Measurements from ENCODE around the gene WDR44.
"Not testable (repeated sequence)": the region's sequence is repeated elsewhere in the genome, so short reads cannot be mapped to it uniquely, and the experiment has no call there.

The WDR44 gene

GRCh38 chrX:118360429-118361125, 14.7 kb downstream of the WDR44 start:
- DNase-seq, result no peak

DNA sequence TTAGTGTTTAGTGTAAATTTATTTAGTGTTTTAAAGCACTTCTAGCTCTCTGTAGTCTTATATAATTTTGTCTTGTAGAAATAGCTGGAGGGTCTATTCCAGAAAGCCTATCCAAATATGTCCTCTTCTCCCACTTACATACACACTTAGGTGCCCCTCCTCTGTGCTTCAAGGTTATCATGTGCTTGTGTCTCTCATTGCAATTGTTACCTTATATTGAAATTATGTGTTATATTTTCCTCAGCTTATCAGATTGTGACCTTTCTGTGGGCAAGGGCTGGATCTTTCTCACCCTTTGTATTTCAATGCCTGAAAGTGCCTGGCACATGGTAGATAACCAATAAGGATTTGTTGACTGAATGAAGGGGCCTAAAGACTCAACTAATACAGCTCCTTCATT, 18.4 kb downstream of the WDR44 start:
- no peak for DNase-seq

GRCh38 chrX:118367338-118367737, 21.4 kb downstream of the WDR44 start:
- DNase-seq, result no peak

- no peak for DNase-seq
Measured at GRCh38 chrX:118368398-118368797, 22.5 kb downstream of the WDR44 start.

DNA sequence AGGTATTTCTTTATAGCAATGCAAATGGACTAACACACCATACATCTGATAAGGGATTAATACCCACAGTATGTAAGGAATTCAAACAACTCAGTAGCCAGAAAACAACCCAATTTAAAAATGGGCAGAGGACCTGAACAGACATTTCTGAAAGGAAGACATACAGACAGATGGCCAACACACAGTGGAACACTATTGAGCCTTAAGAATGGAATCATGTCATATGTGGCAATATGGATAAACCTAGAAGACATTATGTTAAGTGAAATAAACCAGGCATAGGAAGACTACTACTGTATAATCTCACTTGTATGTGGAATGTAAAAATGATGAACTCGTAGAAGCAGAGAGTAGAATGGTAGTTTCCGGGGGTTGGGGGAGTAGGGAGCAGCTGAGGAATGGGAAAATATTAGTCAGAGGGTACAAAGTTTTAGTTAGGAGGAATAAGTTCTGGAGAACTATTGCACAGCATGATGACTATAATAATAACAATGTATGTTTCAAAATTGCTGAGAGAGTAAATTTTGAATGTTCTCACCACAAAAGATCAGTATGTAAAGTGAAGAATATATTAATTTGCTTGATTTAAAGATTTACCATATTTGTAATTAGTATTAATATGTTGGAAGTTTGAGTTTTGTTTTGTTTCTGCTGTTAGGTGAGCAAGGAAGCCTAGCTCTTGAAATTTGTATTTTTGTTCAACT, 25.2 kb downstream of the WDR44 start:
- DNase-seq, result no peak

DNA sequence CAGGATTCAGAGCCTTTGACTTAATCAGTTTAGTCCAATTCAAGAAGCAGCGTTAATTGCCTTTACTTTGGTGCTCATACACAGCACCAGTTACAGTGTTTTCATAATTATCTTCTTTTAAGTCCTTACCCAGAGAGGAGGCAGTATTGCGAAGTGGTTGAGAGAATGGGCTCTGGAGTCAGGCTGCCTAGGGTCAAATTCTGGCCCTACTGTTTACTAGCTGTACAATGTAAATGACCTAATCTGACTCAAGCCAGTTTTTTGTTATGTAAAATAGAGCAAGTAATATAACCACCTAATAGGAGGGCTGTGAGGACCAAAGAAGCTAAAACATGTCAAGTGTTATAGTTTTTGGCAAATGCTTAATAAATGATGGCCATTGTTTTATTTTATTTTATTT, 27.6 kb downstream of the WDR44 start:
- no peak for DNase-seq

GRCh38 chrX:118383120-118383519, 37.2 kb downstream of the WDR44 start:
- no peak for DNase-seq

DNA sequence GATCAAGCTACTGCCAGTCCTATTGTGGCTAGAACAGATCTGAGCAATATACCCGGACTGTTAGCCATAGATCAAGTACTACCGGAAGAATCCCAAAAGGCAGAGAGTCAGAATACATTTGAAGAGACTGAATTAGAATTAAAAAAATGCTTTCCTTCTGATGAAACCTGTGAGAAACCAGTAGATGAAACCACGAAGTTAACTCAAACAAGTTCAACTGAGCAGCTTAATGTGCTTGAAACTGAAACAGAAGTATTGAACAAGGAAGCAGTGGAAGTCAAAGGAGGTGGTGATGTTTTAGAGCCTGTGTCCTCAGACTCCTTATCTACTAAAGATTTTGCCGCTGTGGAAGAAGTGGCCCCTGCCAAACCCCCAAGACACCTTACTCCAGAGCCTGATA, 46.8 kb downstream of the WDR44 start:
- no peak for DNase-seq

DNA sequence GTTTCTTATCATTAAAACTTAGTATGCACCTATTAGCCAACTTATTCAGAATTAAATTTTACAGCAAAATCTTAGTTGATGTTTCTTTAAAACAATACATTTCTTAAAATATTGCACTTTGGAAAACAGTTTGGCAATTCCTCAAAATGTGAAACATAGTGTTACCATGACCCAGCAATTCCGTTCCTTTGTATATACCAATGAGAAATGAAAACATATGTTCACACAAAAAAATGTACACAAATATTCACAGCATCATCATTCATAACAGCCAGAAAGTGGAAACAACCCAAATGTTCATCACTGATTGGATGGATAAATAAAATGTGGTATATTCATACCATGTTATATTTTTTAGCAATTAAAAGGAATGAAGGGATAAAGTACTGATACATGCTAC, 50.2 kb downstream of the WDR44 start:
- DNase-seq, result no peak

DNA sequence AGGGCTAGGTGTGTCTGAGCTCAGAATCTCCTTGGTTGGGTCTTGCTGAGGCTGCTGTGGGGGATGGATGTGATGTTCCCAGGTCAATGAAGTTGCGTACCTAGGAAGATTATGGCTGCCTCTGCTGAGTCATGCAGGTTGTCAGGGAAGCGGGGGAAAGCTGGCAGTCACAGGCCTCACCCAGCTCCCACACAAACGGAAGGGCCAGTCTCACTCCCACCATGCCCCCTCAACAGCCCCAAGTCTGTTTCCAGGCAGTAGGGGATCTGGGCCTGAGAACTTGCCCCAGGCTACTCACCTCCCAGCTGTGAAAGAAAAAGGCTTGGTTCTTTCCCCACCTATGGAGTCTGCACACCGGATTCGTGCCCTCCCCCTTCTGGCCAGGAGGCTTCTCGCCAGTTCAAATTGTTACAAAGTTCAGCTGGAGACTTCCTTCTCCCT, 72.9 kb downstream of the WDR44 start:
- no peak for DNase-seq

DNA sequence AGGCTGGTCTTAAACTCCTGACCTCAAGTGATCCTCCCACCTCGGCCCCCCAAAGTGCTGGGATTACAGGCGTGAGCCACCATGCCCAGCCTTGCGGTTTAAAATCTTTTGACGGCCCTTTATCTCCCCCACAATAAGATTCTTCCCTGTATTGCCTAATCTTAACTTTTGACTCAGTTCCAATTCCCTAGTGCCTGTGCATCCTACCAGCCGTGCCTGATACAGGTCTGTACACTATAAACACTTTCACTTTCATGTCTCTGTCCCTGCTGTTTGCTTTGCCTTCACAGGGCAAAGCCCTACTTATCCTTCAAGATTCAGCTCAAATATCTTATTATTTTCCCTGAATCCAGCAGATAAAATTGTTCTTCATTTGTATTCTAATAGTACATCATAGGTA, 74.6 kb downstream of the WDR44 start:
- no peak for DNase-seq

DNA sequence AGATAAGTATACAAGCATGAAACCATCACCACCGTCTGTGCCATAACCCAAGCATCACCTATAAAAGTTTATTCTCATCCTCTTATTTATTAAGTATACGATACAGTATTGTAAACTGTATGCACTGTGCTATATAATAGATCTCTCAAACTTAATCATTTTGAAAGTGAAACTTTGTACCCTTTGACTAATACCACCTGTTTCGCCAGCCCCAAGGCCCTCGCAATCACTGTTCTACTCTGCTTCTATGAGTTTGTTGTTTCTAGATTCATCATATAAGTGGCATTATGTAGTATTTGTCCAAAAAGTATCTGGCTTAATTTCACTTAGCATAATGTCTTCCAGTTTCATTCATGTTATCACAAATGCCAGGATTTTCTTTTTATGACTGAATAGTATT, 77.7 kb downstream of the WDR44 start:
- no peak for DNase-seq

DNA sequence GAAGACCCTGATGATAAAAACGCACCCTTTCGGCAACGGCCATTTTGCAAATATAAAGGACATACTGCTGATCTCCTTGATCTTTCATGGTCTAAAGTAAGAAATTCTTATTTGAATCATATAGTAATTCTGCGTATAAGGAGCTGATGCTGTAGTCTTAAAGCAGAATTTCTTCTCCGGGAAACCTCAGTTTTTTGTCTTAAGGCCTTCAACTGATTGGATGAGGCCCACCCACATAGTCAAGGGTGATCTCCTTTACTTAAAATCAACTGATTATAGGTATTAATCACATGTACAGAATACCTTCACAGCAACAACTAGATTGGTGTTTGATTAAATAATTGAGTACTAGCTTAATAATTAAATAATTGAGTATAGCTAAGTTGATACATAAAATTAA, 86.9 kb downstream of the WDR44 start:
- DNase-seq, result no peak

DNA sequence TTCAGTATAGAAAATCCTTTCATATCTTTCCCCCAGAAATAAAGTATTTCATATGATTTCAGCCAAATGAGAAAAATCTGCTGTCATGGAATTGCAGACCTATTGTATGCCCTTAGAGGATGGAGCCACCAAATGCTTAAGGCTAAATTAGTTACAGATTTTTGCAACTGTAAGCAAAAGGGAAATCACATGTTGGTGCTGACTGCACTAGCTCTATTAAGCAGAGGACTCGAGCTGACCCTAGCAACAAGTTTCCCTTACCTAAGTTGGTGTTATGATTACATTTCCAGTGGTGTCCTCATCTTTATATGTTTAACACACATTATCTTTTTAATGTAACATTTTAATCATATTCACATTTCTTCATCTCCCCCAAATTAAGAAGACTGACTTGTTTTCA, 91.4 kb downstream of the WDR44 start:
- DNase-seq, result no peak

DNA sequence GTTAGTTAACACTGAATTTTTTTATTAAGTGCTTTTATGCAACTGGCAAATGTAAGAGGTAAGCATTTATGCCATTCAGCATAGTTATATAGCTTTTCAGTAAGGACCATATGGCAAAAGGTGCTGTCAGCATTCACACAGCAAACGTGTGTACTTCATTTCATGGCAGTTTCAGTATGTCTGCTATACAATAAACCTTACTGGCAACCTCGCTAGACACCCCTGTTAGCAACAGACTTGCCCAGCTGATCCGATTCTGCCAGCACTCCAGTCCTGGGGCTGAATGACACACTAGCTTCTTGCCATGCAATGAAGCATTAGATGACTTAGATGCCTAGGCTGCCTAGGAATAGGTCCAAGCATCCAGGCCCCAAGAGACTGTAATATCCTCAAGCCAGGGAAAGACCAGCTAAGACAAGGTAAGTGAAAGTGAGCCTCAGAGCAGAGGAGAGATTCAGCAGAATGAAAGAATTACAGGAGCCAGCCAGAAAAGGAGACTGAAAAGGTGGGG, 102.4 kb downstream of the WDR44 start:
- DNase-seq, result no peak

DNA sequence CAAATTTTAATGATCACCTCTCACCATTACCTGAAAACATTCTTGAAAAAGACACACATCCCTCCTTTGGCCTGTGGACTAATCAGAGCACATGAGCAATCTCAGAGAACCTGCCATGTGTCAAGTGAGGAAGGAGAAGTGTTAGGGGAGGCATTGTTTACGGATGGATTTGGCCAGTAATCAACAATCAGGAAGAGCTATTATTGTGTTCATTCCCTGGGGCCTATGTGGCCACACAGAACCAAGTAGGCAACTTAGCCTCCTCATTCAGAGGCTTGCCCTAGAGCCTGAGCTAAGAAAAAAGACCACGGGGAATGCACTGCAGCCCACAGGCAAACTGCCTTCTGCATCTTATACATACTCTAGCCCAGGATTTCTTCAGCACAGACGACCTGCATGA, 109.1 kb downstream of the WDR44 start:
- DNase-seq, result no peak

DNA sequence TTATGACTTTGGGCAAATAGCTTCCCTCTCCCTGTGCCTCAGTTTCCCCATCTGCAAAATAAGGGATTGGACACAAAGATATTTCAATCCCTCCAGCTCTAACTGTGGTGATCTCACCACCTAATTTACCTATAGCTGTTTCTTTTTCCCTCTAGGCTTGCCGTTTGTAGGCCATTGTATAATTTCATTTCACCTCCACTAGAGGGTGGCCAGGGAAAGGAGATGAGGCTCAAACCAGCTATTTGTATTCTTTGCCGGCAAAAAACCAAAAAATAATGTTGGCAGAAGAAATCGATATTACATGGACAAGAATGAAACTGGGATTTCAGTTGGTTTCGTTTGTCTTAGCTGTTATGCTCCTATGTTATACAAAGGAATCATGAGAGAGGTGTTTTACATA, 113.6 kb downstream of the WDR44 start:
- DNase-seq, result no peak

DNA sequence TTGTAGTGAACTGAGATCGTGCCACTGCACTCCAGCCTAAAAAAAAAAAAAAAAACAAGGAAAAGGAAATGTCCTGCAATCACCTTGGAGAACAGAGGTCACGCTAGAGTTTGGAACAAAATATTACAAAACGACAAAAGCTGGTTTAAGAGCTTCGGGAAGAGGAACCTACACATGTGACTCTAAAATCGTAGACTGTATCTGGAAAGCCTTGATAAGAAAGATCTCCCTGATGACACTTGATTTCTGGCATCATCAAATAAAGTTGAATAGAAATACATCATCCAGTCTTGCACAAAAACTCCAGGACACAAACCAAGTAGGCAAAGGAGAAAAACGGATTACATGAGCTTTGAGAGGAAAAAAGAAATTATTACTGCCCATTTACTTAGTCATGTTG, 118.6 kb downstream of the WDR44 start:
- DNase-seq, result no peak

- DNase-seq, result no peak
Measured at GRCh38 chrX:118468122-118468521, 122.2 kb downstream of the WDR44 start.

- DNase-seq, result not testable (repeated sequence)
Measured at GRCh38 chrX:118470721-118471347, 124.9 kb downstream of the WDR44 start.

DNA sequence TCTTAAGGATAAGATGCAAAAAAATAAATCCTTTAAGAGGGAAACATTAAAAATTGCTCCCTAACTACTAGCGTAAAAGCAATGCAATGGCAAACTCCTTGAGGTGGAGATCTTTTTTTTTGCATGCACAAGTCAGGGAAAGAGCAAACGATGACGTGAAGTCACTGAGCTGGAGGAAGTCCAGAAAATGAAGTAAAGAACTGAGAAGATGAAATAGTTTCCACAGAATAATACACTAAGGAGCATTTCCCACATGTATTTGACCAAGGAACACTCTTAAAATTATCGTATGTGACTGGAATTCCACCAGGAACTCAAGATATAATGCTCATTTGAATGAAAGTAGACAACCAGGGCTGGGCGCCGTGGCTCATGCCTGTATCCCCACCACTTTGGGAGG, 128.7 kb downstream of the WDR44 start:
- no peak for DNase-seq

GRCh38 chrX:118475903-118476302, 130.0 kb downstream of the WDR44 start:
- no peak for DNase-seq

DNA sequence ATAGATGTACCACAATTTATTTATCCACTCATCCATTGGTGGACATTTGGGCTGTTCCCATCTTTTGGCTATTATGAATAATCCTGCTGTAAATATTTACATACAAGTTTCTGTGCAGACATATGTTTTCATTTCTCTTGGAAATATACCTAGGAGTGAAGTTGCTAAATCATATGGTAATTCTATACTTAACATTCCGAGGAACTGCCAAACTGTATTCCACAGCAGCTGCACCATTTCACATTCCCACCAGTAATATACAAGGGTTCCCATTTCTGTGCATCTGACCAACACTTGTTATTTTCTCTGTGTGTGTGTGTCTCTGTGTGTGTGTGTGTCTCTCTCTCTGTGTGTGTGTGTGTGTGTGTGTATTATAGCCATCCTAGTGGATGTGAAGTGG, 134.3 kb downstream of the WDR44 start:
- no peak for DNase-seq

DNA sequence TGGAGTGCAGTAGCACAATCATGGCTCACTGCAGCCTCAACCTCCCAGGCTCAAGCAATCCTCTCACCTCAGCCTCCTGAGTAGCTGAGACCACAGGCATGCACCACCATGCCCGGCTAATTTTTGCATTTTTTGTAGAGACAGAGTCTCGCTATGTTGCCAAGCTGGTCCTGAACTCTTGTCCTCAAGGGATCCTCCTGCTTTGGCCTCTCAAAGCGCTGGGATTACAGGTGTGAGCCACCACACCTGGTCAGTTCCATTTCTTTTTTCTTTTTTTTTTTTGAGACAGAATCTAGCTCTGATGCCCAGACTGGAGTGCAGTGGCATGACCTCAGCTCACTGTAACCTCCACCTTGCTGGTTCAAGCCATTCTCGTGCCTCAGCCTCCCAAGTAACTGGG, 136.5 kb downstream of the WDR44 start:
- not testable (repeated sequence) for DNase-seq
